Measurements from ENCODE around the gene CD200R1.

DNA sequence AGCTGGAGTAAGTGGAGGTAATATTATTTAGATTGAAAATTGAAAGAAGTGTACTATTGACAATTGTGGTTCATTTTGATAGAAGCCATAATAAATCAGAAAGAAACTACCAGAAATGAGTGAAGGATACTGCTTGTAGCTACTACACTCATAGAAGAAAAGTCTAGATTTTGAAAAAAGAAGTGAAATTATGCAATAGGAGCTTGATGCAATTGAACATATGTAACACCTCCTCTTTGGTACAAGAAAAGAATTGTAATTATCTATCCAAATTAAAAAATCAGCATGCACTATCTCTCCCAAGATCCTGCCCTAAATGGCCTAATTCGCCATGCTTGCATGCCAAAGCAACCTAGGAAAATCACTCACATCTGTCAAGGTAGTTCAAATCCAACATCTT is 77.1 kb downstream of the CD200R1 start:
- TF ChIP-seq EZH2 (IDR thresholded peaks at IDR 0.05; ENCODE audit: insufficient read depth, poor library complexity, severe bottlenecking) (no peak), EZH2phosphoT487 (IDR thresholded peaks at IDR 0.05; ENCODE audit: insufficient read depth, low read depth) (no peak)

Data from GM23248 (cell line).